Testis (tissue), 3 donors: ENCODE data around the gene KCNV2. TPM values are rescaled to one million over a fixed set of nuclear protein-coding genes. Genes with fewer than 3 reads are reported as not detected.

Experiments used
- DNase-seq: peaks from one replicate; pipeline ENCODE4 v3.0.0-alpha.2; 2019
- H3K27ac ChIP-seq, 2 donors: fragments of 200-600 bp; sonication (generic); one replicate each; pipeline ENCODE4 v1.5.1; 2019
- H3K27me3 ChIP-seq: fragments of 200-600 bp; sonication (generic); one replicate; pipeline ENCODE4 v1.5.1; 2019
- H3K36me3 ChIP-seq: fragments of 200-600 bp; sonication (generic); one replicate; pipeline ENCODE4 v1.5.1; 2017; ENCODE audit warnings: low read depth; ENCODE audit errors: missing control alignments
- H3K4me1 ChIP-seq: fragments of 200-600 bp; sonication (generic); one replicate; pipeline ENCODE4 v1.5.1; 2019
- H3K4me3 ChIP-seq, 2 donors: fragments of 200-600 bp; sonication (generic); one replicate each; pipeline ENCODE4 v1.5.1; 2017 to 2019
- H3K9me3 ChIP-seq: fragments of 200-600 bp; sonication (generic); one replicate; pipeline ENCODE4 v1.5.1; 2017
- POLR2A ChIP-seq: fragments of 450-650 bp; IDR thresholded peaks from one replicate; pipeline ENCODE4 v1.6.1; 2017; ENCODE audit warnings: antibody characterized with exemption, mild to moderate bottlenecking, moderate library complexity
- WGBS, 2 donors: methylation state at CpG; one replicate each; pipeline ENCODE4 v1.1.5; 2018; 5-methylcytosine and 5-hydroxymethylcytosine counted together
- intact Hi-C: fragments of 100-400 bp; cut with DNase I; formaldehyde crosslinking; loops from one replicate; pipeline ENCODE4 v1.15.1; 2023; ENCODE audit warnings: low total_unique reads
- polyA plus RNA-seq: library from polyadenylated mRNA; stranded (reverse); fragments of 350-450 nt; fragmentation: Illumina TruSeq; extraction: RNeasy Lipid Tissue Mini Kit (QIAGEN cat#74804); gene quantifications from one replicate; pipeline ENCODE4 v1.2.3, GENCODE V29; 2014; ENCODE audit warnings: low read depth, low replicate concordance; ENCODE audit not compliant: insufficient read depth
- total RNA-seq, 2 donors: library from RNA; depleted of rRNA; stranded (reverse); fragments of >200 nt; gene quantifications; one replicate each; pipeline ENCODE4 v1.2.3, GENCODE V29; 2016
- TF ChIP-seq, protein P1 (sequence below), 3 experiments: fragments of 450-650 bp in 2 of 3; fragments of 200-600 bp in 1 of 3; sonication (generic) in 1 of 3; IDR thresholded peaks; one replicate each; pipeline ENCODE4 v1.5.1; 2016 to 2019; ENCODE audit warnings: antibody characterized with exemption in 3 of 3, mild to moderate bottlenecking in 2 of 3, moderate library complexity in 1 of 3

Gene KCNV2
- total and polyA plus RNA-seq, 3 donors from 2014 or later, result 4.3 to 8.4 (median 4.7) TPM

- no peak for DNase-seq
- H3K9me3 ChIP-seq, result no peaks in the 10 kb centered on the region
- intact Hi-C loops, result no loop called here
- H3K27ac ChIP-seq, result no peak overlapping the region
- 95 to 96% methylated on average over 2 of the region's 2 CpGs for WGBS, 2 donors
- H3K27me3 ChIP-seq, result no peaks in the 10 kb centered on the region
- H3K36me3 ChIP-seq, result no peaks in the 10 kb centered on the region
- H3K4me1 ChIP-seq, result peaks cover 10% of the 10 kb centered on the region
- TF ChIP-seq, protein P1, sequence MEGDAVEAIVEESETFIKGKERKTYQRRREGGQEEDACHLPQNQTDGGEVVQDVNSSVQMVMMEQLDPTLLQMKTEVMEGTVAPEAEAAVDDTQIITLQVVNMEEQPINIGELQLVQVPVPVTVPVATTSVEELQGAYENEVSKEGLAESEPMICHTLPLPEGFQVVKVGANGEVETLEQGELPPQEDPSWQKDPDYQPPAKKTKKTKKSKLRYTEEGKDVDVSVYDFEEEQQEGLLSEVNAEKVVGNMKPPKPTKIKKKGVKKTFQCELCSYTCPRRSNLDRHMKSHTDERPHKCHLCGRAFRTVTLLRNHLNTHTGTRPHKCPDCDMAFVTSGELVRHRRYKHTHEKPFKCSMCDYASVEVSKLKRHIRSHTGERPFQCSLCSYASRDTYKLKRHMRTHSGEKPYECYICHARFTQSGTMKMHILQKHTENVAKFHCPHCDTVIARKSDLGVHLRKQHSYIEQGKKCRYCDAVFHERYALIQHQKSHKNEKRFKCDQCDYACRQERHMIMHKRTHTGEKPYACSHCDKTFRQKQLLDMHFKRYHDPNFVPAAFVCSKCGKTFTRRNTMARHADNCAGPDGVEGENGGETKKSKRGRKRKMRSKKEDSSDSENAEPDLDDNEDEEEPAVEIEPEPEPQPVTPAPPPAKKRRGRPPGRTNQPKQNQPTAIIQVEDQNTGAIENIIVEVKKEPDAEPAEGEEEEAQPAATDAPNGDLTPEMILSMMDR (IDR thresholded peaks at IDR 0.05), result no peak
- no peak overlapping the region for H3K4me3 ChIP-seq
These were observed 32.2 kb downstream of the KCNV2 start for GRCh38 chr9:2749485-2749884.

- intact Hi-C loops, result no loop called here
- WGBS, 2 donors, result 79 to 87% methylated on average over 1 of the region's 1 CpG
- H3K36me3 ChIP-seq, result no peaks in the 10 kb centered on the region
- no peak overlapping the region for H3K27ac ChIP-seq
- peaks cover 12% of the 10 kb centered on the region for H3K4me1 ChIP-seq
- H3K4me3 ChIP-seq, result no peak overlapping the region
- DNase-seq, result no peak
- TF ChIP-seq POLR2A, result no peak
- TF ChIP-seq, protein P1 (IDR thresholded peaks at IDR 0.05), result no peak
- H3K27me3 ChIP-seq, result no peaks in the 10 kb centered on the region
- no peaks in the 10 kb centered on the region for H3K9me3 ChIP-seq
These were observed 38.0 kb downstream of the KCNV2 start for GRCh38 chr9:2755285-2755684.

GRCh38 chr9:2758162-2758897 lies 41.0 kb downstream of the KCNV2 start:
- DNase-seq, result no peak
- TF ChIP-seq, protein P1 (IDR thresholded peaks at IDR 0.05), result no peak
- TF ChIP-seq POLR2A, result no peak
- WGBS, 2 donors, result 61 to 77% methylated on average over 2 of the region's 2 CpGs
- H3K27ac ChIP-seq, result peak overlapping the region; percentile 8 to 62
- H3K9me3 ChIP-seq, result no peaks in the 10 kb centered on the region
- H3K4me3 ChIP-seq, result no peak overlapping the region
- H3K36me3 ChIP-seq, result no peaks in the 10 kb centered on the region
- intact Hi-C loops, result no loop called here
- no peaks in the 10 kb centered on the region for H3K27me3 ChIP-seq
- H3K4me1 ChIP-seq, result peaks cover 20% of the 10 kb centered on the region

DNA sequence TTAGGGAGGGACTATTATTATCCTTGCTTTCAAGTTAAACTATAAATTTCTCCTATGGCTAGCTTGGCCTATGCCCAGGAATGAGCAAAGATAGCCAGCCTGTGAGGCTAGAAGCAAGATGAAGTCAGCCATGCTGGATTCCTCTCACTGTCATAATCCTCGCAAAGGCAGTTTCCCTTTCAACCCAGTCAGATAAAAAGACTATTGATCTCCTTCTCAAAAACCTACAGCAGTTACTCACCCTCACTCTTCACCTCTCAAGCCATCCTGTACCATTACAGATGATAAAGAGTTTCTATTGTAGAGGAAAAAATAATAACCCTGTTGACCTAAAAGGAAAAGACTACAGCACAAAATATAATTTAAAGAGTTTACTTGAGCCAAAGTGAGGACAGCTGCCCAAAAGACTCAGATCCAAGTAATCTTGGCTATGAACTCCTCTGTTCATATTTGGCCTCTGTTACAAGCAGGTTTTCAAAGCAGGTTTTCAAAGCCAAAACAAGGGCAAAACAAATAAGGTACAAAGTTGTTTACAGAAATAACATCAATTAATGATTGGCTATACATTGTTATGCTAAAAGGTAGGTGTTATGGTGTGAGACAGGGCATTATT lies 41.7 kb downstream of the KCNV2 start:
- intact Hi-C loops, result no loop called here
- H3K27ac ChIP-seq, result peak overlapping the region; percentile 8 to 62
- H3K27me3 ChIP-seq, result no peaks in the 10 kb centered on the region
- DNase-seq, result no peak
- H3K9me3 ChIP-seq, result no peaks in the 10 kb centered on the region
- peaks cover 20% of the 10 kb centered on the region for H3K4me1 ChIP-seq
- 0 to 18% methylated on average over 1 of the region's 1 CpG for WGBS, 2 donors
- no peak overlapping the region for H3K4me3 ChIP-seq
- H3K36me3 ChIP-seq, result no peaks in the 10 kb centered on the region
- TF ChIP-seq, protein P1 (IDR thresholded peaks at IDR 0.05), result no peak
- no peak for TF ChIP-seq POLR2A
